ENCODE data around the gene ITIH4.

The ITIH4 gene

GRCh38 chr3:52866427-52866826 is 36.0 kb upstream of the ITIH4 start:
- Histone ChIP-seq H3K27ac (ENCODE audit: low read length) (no peak overlapping the region), H3K27me3 (ENCODE audit: low read depth, low read length) (no peaks in the 10 kb centered on the region), H3K9me3 (ENCODE audit: control insufficient read depth in 1 of 2, low read length in 2 of 2) (no peaks in the 10 kb centered on the region), H3K4me1 (ENCODE audit: control insufficient read depth in 1 of 2, insufficient read depth in 2 of 2, low read length in 2 of 2) (no peaks in the 10 kb centered on the region), H3K36me3 (ENCODE audit: control insufficient read depth in 1 of 2, insufficient read depth in 2 of 2, low read length in 2 of 2) (peaks cover 0 to 3% of the 10 kb centered on the region in 2 donors), H3K4me3 (ENCODE audit: low read depth in 1 of 2, low read length in 2 of 2) (no peak overlapping the region)

- Histone ChIP-seq H3K4me1 (ENCODE audit: control insufficient read depth in 1 of 2, insufficient read depth in 2 of 2, low read length in 2 of 2) (no peaks in the 10 kb centered on the region), H3K36me3 (ENCODE audit: control insufficient read depth in 1 of 2, insufficient read depth in 2 of 2, low read length in 2 of 2) (peaks cover 0 to 3% of the 10 kb centered on the region in 2 donors), H3K4me3 (ENCODE audit: low read depth in 1 of 2, low read length in 2 of 2) (no peak overlapping the region), H3K9me3 (ENCODE audit: control insufficient read depth in 1 of 2, low read length in 2 of 2) (no peaks in the 10 kb centered on the region), H3K27me3 (ENCODE audit: low read depth, low read length) (no peaks in the 10 kb centered on the region), H3K27ac (ENCODE audit: low read length) (no peak overlapping the region)
These were observed 35.5 kb upstream of the ITIH4 start for GRCh38 chr3:52865994-52866393.

GRCh38 chr3:52860424-52860768 is 29.9 kb upstream of the ITIH4 start:
- Histone ChIP-seq H3K36me3 (ENCODE audit: control insufficient read depth in 1 of 2, insufficient read depth in 2 of 2, low read length in 2 of 2) (peaks cover 0 to 5% of the 10 kb centered on the region in 2 donors), H3K27ac (ENCODE audit: low read length) (no peak overlapping the region), H3K4me1 (ENCODE audit: control insufficient read depth in 1 of 2, insufficient read depth in 2 of 2, low read length in 2 of 2) (no peaks in the 10 kb centered on the region), H3K9me3 (ENCODE audit: control insufficient read depth in 1 of 2, low read length in 2 of 2) (no peaks in the 10 kb centered on the region), H3K27me3 (ENCODE audit: low read depth, low read length) (no peaks in the 10 kb centered on the region), H3K4me3 (ENCODE audit: low read depth in 1 of 2, low read length in 2 of 2) (no peak overlapping the region)

GRCh38 chr3:52859686-52860423 is 29.4 kb upstream of the ITIH4 start:
- Histone ChIP-seq H3K4me3 (ENCODE audit: low read depth in 1 of 2, low read length in 2 of 2) (no peak overlapping the region), H3K9me3 (ENCODE audit: control insufficient read depth in 1 of 2, low read length in 2 of 2) (no peaks in the 10 kb centered on the region), H3K27ac (ENCODE audit: low read length) (no peak overlapping the region), H3K27me3 (ENCODE audit: low read depth, low read length) (no peaks in the 10 kb centered on the region), H3K36me3 (ENCODE audit: control insufficient read depth in 1 of 2, insufficient read depth in 2 of 2, low read length in 2 of 2) (peaks cover 0 to 6% of the 10 kb centered on the region in 2 donors), H3K4me1 (ENCODE audit: control insufficient read depth in 1 of 2, insufficient read depth in 2 of 2, low read length in 2 of 2) (no peaks in the 10 kb centered on the region)

- Histone ChIP-seq H3K27ac (ENCODE audit: low read length) (no peak overlapping the region), H3K4me3 (ENCODE audit: low read depth in 1 of 2, low read length in 2 of 2) (no peak overlapping the region), H3K27me3 (ENCODE audit: low read depth, low read length) (no peaks in the 10 kb centered on the region), H3K9me3 (ENCODE audit: control insufficient read depth in 1 of 2, low read length in 2 of 2) (no peaks in the 10 kb centered on the region), H3K4me1 (ENCODE audit: control insufficient read depth in 1 of 2, insufficient read depth in 2 of 2, low read length in 2 of 2) (no peaks in the 10 kb centered on the region), H3K36me3 (ENCODE audit: control insufficient read depth in 1 of 2, insufficient read depth in 2 of 2, low read length in 2 of 2) (peaks cover 0 to 6% of the 10 kb centered on the region in 2 donors)
These were observed 27.4 kb upstream of the ITIH4 start for GRCh38 chr3:52857864-52858263.

GRCh38 chr3:52857133-52857532 is 26.7 kb upstream of the ITIH4 start:
- peaks cover 3 to 10% of the 10 kb centered on the region in 2 donors for H3K36me3 ChIP-seq (ENCODE audit: control insufficient read depth in 1 of 2, insufficient read depth in 2 of 2, low read length in 2 of 2)
- no peak overlapping the region for H3K4me3 ChIP-seq (ENCODE audit: low read depth in 1 of 2, low read length in 2 of 2)
- H3K9me3 ChIP-seq (ENCODE audit: control insufficient read depth in 1 of 2, low read length in 2 of 2), result no peaks in the 10 kb centered on the region
- no peak overlapping the region for H3K27ac ChIP-seq (ENCODE audit: low read length)
- H3K27me3 ChIP-seq (ENCODE audit: low read depth, low read length), result no peaks in the 10 kb centered on the region
- H3K4me1 ChIP-seq (ENCODE audit: control insufficient read depth in 1 of 2, insufficient read depth in 2 of 2, low read length in 2 of 2), result no peaks in the 10 kb centered on the region

- no peak overlapping the region for H3K27ac ChIP-seq (ENCODE audit: low read length)
- H3K36me3 ChIP-seq (ENCODE audit: control insufficient read depth in 1 of 2, insufficient read depth in 2 of 2, low read length in 2 of 2), result peaks cover 8 to 15% of the 10 kb centered on the region in 2 donors
- no peaks in the 10 kb centered on the region for H3K4me1 ChIP-seq (ENCODE audit: control insufficient read depth in 1 of 2, insufficient read depth in 2 of 2, low read length in 2 of 2)
These were observed 26.2 kb upstream of the ITIH4 start for GRCh38 chr3:52856666-52857065.

GRCh38 chr3:52854013-52854412 is 23.5 kb upstream of the ITIH4 start:
- Histone ChIP-seq H3K4me1 (ENCODE audit: control insufficient read depth in 1 of 2, insufficient read depth in 2 of 2, low read length in 2 of 2) (no peaks in the 10 kb centered on the region), H3K4me3 (ENCODE audit: low read depth in 1 of 2, low read length in 2 of 2) (no peak overlapping the region), H3K27ac (ENCODE audit: low read length) (no peak overlapping the region), H3K36me3 (ENCODE audit: control insufficient read depth in 1 of 2, insufficient read depth in 2 of 2, low read length in 2 of 2) (peaks cover 19 to 27% of the 10 kb centered on the region in 2 donors), H3K27me3 (ENCODE audit: low read depth, low read length) (no peaks in the 10 kb centered on the region), H3K9me3 (ENCODE audit: control insufficient read depth in 1 of 2, low read length in 2 of 2) (no peaks in the 10 kb centered on the region)

More at GRCh38 chr3:52856666-52857065, 26.2 kb upstream of the ITIH4 start:
- Histone ChIP-seq H3K4me3 (ENCODE audit: low read depth in 1 of 2, low read length in 2 of 2) (no peak overlapping the region), H3K9me3 (ENCODE audit: control insufficient read depth in 1 of 2, low read length in 2 of 2) (no peaks in the 10 kb centered on the region), H3K27me3 (ENCODE audit: low read depth, low read length) (no peaks in the 10 kb centered on the region)

- no peaks in the 10 kb centered on the region for H3K27me3 ChIP-seq (ENCODE audit: low read depth, low read length)
- no peak overlapping the region for H3K4me3 ChIP-seq (ENCODE audit: low read depth in 1 of 2, low read length in 2 of 2)
- H3K9me3 ChIP-seq (ENCODE audit: control insufficient read depth in 1 of 2, low read length in 2 of 2), result no peaks in the 10 kb centered on the region
- H3K36me3 ChIP-seq (ENCODE audit: control insufficient read depth in 1 of 2, insufficient read depth in 2 of 2, low read length in 2 of 2), result peaks cover 19 to 36% of the 10 kb centered on the region in 2 donors
- no peaks in the 10 kb centered on the region for H3K4me1 ChIP-seq (ENCODE audit: control insufficient read depth in 1 of 2, insufficient read depth in 2 of 2, low read length in 2 of 2)
- H3K27ac ChIP-seq (ENCODE audit: low read length), result no peak overlapping the region
These were observed 21.9 kb upstream of the ITIH4 start for GRCh38 chr3:52852419-52852818.

GRCh38 chr3:52851348-52851747 is 20.9 kb upstream of the ITIH4 start:
- peaks cover 19 to 36% of the 10 kb centered on the region in 2 donors for H3K36me3 ChIP-seq (ENCODE audit: control insufficient read depth in 1 of 2, insufficient read depth in 2 of 2, low read length in 2 of 2)
- H3K27ac ChIP-seq (ENCODE audit: low read length), result no peak overlapping the region
- H3K4me3 ChIP-seq (ENCODE audit: low read depth in 1 of 2, low read length in 2 of 2), result no peak overlapping the region
- no peaks in the 10 kb centered on the region for H3K27me3 ChIP-seq (ENCODE audit: low read depth, low read length)
- no peaks in the 10 kb centered on the region for H3K9me3 ChIP-seq (ENCODE audit: control insufficient read depth in 1 of 2, low read length in 2 of 2)
- no peaks in the 10 kb centered on the region for H3K4me1 ChIP-seq (ENCODE audit: control insufficient read depth in 1 of 2, insufficient read depth in 2 of 2, low read length in 2 of 2)

- no peaks in the 10 kb centered on the region for H3K27me3 ChIP-seq (ENCODE audit: low read depth, low read length)
- H3K27ac ChIP-seq (ENCODE audit: low read length), result no peak overlapping the region
- no peak overlapping the region for H3K4me3 ChIP-seq (ENCODE audit: low read depth in 1 of 2, low read length in 2 of 2)
- H3K36me3 ChIP-seq (ENCODE audit: control insufficient read depth in 1 of 2, insufficient read depth in 2 of 2, low read length in 2 of 2), result peaks cover 13 to 36% of the 10 kb centered on the region in 2 donors
- peaks cover 10 to 17% of the 10 kb centered on the region in 2 donors for H3K4me1 ChIP-seq (ENCODE audit: control insufficient read depth in 1 of 2, insufficient read depth in 2 of 2, low read length in 2 of 2)
- H3K9me3 ChIP-seq (ENCODE audit: control insufficient read depth in 1 of 2, low read length in 2 of 2), result no peaks in the 10 kb centered on the region
These were observed 19.2 kb upstream of the ITIH4 start for GRCh38 chr3:52849656-52850055.

- H3K4me3 ChIP-seq (ENCODE audit: low read depth in 1 of 2, low read length in 2 of 2), result no peak overlapping the region
- peak overlapping the region; percentile 12 for H3K27ac ChIP-seq (ENCODE audit: low read length)
- H3K9me3 ChIP-seq (ENCODE audit: control insufficient read depth in 1 of 2, low read length in 2 of 2), result no peaks in the 10 kb centered on the region
- peaks cover 17 to 27% of the 10 kb centered on the region in 2 donors for H3K4me1 ChIP-seq (ENCODE audit: control insufficient read depth in 1 of 2, insufficient read depth in 2 of 2, low read length in 2 of 2)
- H3K27me3 ChIP-seq (ENCODE audit: low read depth, low read length), result no peaks in the 10 kb centered on the region
- peaks cover 13 to 36% of the 10 kb centered on the region in 2 donors for H3K36me3 ChIP-seq (ENCODE audit: control insufficient read depth in 1 of 2, insufficient read depth in 2 of 2, low read length in 2 of 2)
These were observed 18.1 kb upstream of the ITIH4 start for GRCh38 chr3:52848617-52849016.
